Activated T-cell treated with anti-CD3 and anti-CD28 coated beads, Interleukin-2, amount 50 U/mL, for 24 hours (primary cell): ENCODE results near the gene DLX4.

Experiments used
- DNase-seq: peaks from one replicate; pipeline ENCODE4 v3.0.0-alpha.2; 2020
- H3K27ac Mint-ChIP-seq: 2 replicates; pipeline ENCODE4 v1.8.0; 2020; ENCODE audit warnings: mild to moderate bottlenecking, mixed read lengths
- H3K27me3 Mint-ChIP-seq: 2 replicates; pipeline ENCODE4 v1.8.0; 2020; ENCODE audit warnings: mixed read lengths
- H3K36me3 Mint-ChIP-seq: 2 replicates; pipeline ENCODE4 v1.8.0; 2020; ENCODE audit warnings: low read depth, mixed read lengths
- H3K4me1 Mint-ChIP-seq: 2 replicates; pipeline ENCODE4 v1.8.0; 2020; ENCODE audit warnings: low read depth, mixed read lengths
- H3K4me3 Mint-ChIP-seq: 2 replicates; pipeline ENCODE4 v1.8.0; 2020; ENCODE audit warnings: mild to moderate bottlenecking, moderate library complexity, mixed read lengths
- H3K9me3 Mint-ChIP-seq: 2 replicates; pipeline ENCODE4 v1.8.0; 2020; ENCODE audit warnings: mixed read lengths

Gene DLX4

DNA sequence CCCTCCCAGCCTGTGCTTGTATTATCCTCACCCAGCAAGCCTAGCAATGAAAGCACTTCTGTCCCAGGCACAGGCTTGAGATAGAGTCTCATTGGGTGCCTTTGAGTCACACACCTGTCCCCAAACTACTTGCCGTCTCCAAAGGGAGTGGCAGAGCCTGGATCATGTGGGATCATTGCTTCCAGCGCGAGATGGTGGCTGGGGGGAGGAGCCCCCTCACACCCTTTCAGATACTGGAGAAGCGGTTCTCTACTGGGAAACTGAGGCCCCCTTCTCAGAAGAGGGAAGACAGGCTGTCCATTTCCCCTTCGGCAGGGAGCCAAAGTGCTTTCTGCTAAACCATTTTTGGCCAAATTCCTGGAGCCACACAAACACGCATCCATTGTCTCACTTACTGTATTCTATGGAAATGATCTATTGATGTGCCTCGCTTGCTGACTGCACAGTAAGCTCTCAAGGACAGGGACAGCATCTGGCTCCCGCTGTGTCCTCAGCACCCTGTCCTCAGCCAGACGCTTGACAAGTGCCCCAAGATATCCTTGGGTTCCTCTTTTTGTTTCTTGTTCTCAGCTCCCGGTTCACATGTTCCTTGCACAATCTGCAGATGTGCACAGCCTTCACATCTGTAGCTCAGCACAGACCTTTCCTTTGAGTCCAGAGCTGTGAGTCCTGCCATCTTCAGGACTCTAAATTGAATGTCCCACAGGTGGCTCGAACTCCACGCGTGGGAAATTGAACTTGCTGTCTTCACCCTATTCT, 52.0 kb downstream of the DLX4 start:
- Mint-ChIP-seq H3K4me1 (no peaks in the 10 kb centered on the region), H3K27ac (no peak overlapping the region), H3K9me3 (no peaks in the 10 kb centered on the region), H3K27me3 (peaks cover 16% of the 10 kb centered on the region), H3K4me3 (no peak overlapping the region), H3K36me3 (no peaks in the 10 kb centered on the region)
- DNase-seq = no peak

DNA sequence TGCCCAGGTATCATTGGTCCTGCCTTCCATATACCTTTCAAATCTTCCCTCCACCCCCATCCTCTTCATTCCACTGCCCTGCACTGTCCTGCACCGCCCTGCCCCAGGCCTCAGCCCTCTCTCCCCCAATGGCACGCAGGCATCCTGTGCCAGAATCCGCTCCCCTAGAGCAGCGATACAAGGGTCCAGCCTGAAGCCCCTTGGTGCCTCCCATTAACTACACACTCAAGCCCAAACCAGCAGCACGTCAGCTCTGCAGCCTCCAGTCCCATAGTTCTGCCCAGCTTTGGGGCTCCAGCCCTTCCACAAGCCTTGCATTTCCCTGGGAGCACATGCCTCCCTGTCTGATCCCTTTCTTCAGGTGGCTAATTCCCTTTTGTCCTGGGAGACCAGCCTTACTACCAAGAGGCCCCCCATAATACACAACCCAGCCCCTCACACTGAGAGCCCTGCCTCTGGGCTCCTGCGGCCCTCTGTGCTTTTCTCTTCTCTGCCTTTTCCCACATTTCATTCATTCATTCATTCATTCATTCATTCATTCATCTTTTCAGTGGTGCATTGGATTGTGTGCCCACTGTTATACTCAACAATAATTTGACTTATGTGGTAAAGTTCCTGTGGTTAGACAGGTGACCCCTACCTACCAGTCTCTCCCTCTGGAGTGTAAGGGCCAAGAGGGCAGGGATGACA, 52.8 kb downstream of the DLX4 start:
- peaks cover 2% of the 10 kb centered on the region for H3K4me1 Mint-ChIP-seq
- H3K27me3 Mint-ChIP-seq = peaks cover 15% of the 10 kb centered on the region
- H3K9me3 Mint-ChIP-seq = no peaks in the 10 kb centered on the region

DNA sequence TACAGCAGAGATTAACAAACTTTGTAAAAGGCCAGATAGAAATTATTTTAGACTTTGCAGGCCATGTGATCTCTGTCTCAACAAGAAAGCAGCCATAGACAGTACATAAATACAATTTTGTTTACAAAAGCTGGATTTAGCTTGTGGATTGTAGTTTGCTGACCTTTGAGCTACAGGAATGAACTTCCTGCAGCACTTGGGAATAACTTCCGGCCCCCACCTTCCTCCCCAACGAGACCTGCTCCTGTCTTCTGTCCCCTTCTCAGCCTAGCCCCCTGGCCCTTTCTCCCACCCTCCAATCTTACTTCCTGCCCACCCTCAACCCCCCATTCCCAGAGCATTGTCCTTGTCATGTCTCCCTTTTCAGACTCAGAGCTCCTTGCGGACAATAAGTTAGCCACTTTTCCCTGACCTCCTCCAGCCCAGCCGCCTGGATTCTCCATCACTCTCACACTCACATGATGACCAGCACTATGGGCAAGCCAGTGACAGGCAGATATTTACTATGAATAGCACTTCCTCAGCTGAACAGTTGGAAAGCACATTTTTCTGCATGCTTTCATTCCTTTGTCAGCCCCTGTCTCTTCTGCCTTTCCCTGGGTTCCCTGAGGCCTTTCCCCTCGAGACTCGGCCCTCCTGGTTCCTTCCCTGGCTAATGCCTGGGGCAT, 53.6 kb downstream of the DLX4 start:
- Mint-ChIP-seq H3K4me3 (no peak overlapping the region), H3K27ac (no peak overlapping the region), H3K36me3 (no peaks in the 10 kb centered on the region), H3K9me3 (no peaks in the 10 kb centered on the region), H3K4me1 (peaks cover 8% of the 10 kb centered on the region), H3K27me3 (peaks cover 21% of the 10 kb centered on the region)
- no peak for DNase-seq

More for the DNA sequence above, 52.8 kb downstream of the DLX4 start:
- DNase-seq = no peak
- Mint-ChIP-seq H3K4me3 (no peak overlapping the region), H3K27ac (no peak overlapping the region), H3K36me3 (no peaks in the 10 kb centered on the region)

DNA sequence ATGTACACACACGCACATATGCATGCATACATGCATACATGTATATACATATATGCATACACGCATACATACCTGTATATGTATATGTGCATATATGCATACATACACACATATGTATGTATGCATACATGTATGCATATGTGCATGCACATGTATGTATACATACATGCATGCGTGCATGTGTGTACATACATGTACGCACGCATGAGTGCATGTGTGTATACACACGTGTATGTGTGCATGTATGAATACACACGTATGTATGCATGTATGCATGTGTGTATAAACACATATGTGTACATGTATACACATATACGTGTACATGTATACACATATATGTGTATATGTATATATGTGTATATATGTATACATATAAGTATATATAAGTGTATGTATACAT, 54.5 kb downstream of the DLX4 start:
- no peak overlapping the region for H3K4me3 Mint-ChIP-seq
- no peaks in the 10 kb centered on the region for H3K36me3 Mint-ChIP-seq
- peaks cover 10% of the 10 kb centered on the region for H3K4me1 Mint-ChIP-seq
- H3K27me3 Mint-ChIP-seq = peaks cover 30% of the 10 kb centered on the region
- DNase-seq = no peak
- no peaks in the 10 kb centered on the region for H3K9me3 Mint-ChIP-seq
- no peak overlapping the region for H3K27ac Mint-ChIP-seq
